ENCODE measurements around the gene FGFR2.

DNA sequence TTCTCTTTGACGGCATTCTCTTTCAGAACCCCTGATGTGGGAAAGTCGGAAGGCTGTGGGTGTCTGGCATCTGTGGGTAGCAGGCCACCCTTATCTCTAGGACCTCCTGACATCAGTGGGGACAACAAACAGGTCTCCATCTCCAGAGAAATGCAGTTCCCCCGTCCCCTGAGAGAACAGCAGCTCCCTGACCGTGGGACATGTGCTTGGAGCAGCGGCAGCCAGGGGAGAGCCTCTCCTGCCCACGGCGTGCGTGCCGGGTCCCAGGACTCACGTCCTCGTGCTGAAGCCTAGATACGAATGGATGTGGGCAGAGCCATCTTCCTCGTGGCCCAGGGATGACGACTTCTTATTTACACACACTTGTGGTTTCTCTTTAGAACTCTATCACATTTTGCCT, 133.0 kb downstream of the FGFR2 start:
- TF ChIP-seq, protein P1, sequence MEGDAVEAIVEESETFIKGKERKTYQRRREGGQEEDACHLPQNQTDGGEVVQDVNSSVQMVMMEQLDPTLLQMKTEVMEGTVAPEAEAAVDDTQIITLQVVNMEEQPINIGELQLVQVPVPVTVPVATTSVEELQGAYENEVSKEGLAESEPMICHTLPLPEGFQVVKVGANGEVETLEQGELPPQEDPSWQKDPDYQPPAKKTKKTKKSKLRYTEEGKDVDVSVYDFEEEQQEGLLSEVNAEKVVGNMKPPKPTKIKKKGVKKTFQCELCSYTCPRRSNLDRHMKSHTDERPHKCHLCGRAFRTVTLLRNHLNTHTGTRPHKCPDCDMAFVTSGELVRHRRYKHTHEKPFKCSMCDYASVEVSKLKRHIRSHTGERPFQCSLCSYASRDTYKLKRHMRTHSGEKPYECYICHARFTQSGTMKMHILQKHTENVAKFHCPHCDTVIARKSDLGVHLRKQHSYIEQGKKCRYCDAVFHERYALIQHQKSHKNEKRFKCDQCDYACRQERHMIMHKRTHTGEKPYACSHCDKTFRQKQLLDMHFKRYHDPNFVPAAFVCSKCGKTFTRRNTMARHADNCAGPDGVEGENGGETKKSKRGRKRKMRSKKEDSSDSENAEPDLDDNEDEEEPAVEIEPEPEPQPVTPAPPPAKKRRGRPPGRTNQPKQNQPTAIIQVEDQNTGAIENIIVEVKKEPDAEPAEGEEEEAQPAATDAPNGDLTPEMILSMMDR (IDR thresholded peaks at IDR 0.05; ENCODE audit: poor library complexity, severe bottlenecking), result no peak
- TF ChIP-seq SMC3 (conservative IDR thresholded peaks at IDR 0.05; ENCODE audit: poor library complexity) (no peak), TAF1 (IDR thresholded peaks at IDR 0.05; ENCODE audit: low read depth) (no peak)
